H9 (cell line): ENCODE measurements around the gene DEPDC5. TPM values are rescaled to one million over a fixed set of nuclear protein-coding genes. Genes with fewer than 3 reads are reported as not detected.

Source experiments
- DNase-seq: peaks from one replicate; pipeline ENCODE4 v3.0.0-alpha.2; 2017
- H2AFZ ChIP-seq: one replicate; pipeline ENCODE4 v1.6.1; 2013; ENCODE audit warnings: mild to moderate bottlenecking, low read length, control low read depth, moderate library complexity
- H2AK5ac ChIP-seq: 2 replicates; pipeline ENCODE4 v1.6.1; 2013; ENCODE audit warnings: low read length, control low read depth, mixed read lengths; ENCODE audit not compliant: insufficient read length
- H2BK120ac ChIP-seq: one replicate; pipeline ENCODE4 v1.6.1; 2013; ENCODE audit warnings: low read depth, mild to moderate bottlenecking, low read length, control low read depth, inconsistent platforms; ENCODE audit not compliant: poor library complexity, severe bottlenecking
- H2BK12ac ChIP-seq: 2 replicates; pipeline ENCODE4 v1.6.1; 2013; ENCODE audit warnings: low read length, control low read depth, mixed read lengths, low read depth; ENCODE audit not compliant: insufficient read length
- H2BK15ac ChIP-seq: 2 replicates; pipeline ENCODE4 v1.6.1; 2013; ENCODE audit warnings: low read depth, low read length, control low read depth
- H2BK20ac ChIP-seq: one replicate; pipeline ENCODE4 v1.6.1; 2013; ENCODE audit warnings: low read depth, mild to moderate bottlenecking, low read length, control low read depth, inconsistent platforms; ENCODE audit not compliant: poor library complexity, severe bottlenecking
- H2BK5ac ChIP-seq: 2 replicates; pipeline ENCODE4 v1.6.1; 2013; ENCODE audit warnings: low read length, control low read depth, mixed read lengths; ENCODE audit not compliant: insufficient read length
- H3K14ac ChIP-seq: 2 replicates; pipeline ENCODE4 v1.6.1; 2013; ENCODE audit warnings: low read length, control low read depth; ENCODE audit not compliant: insufficient read depth
- H3K18ac ChIP-seq: 2 replicates; pipeline ENCODE4 v1.6.1; 2013; ENCODE audit warnings: low read depth, mild to moderate bottlenecking, mixed read lengths, low read length, control low read depth; ENCODE audit not compliant: insufficient read length
- H3K23ac ChIP-seq: 2 replicates; pipeline ENCODE4 v1.6.1; 2013; ENCODE audit warnings: low read length, control low read depth, mixed read lengths, low read depth; ENCODE audit not compliant: insufficient read length
- H3K23me2 ChIP-seq: 2 replicates; pipeline ENCODE4 v1.6.1; 2013; ENCODE audit warnings: low read depth, mild to moderate bottlenecking, mixed read lengths, low read length, control low read depth; ENCODE audit not compliant: insufficient read length, poor library complexity, severe bottlenecking
- H3K27ac ChIP-seq: 2 replicates; pipeline ENCODE4 v1.5.1; 2013; ENCODE audit warnings: low read length, control low read depth, mixed read lengths, low read depth; ENCODE audit not compliant: insufficient read length
- H3K27me3 ChIP-seq: 2 replicates; pipeline ENCODE4 v1.6.1; 2013; ENCODE audit warnings: low read length, control low read depth, inconsistent platforms; ENCODE audit not compliant: insufficient read depth
- H3K4ac ChIP-seq: 2 replicates; pipeline ENCODE4 v1.6.1; 2013; ENCODE audit warnings: low read depth, mild to moderate bottlenecking, control low read depth, inconsistent platforms, low read length, moderate library complexity
- H3K4me1 ChIP-seq: 2 replicates; pipeline ENCODE4 v1.6.1; 2013; ENCODE audit warnings: low read length, control low read depth, inconsistent platforms; ENCODE audit not compliant: insufficient read depth
- H3K4me2 ChIP-seq: 2 replicates; pipeline ENCODE4 v1.6.1; 2013; ENCODE audit warnings: low read length, control low read depth, mixed read lengths; ENCODE audit not compliant: insufficient read length, insufficient read depth
- H3K56ac ChIP-seq: 2 replicates; pipeline ENCODE4 v1.6.1; 2013; ENCODE audit warnings: low read depth, mild to moderate bottlenecking, mixed read lengths, low read length, control low read depth; ENCODE audit not compliant: insufficient read length
- H3K79me1 ChIP-seq: 2 replicates; pipeline ENCODE4 v1.6.1; 2013; ENCODE audit warnings: low read depth, mild to moderate bottlenecking, moderate library complexity, low read length, control low read depth, inconsistent platforms; ENCODE audit not compliant: insufficient read depth, poor library complexity, severe bottlenecking
- H3K79me2 ChIP-seq: 2 replicates; pipeline ENCODE4 v1.6.1; 2013; ENCODE audit warnings: low read length, control low read depth, inconsistent platforms; ENCODE audit not compliant: insufficient read depth
- H3K9ac ChIP-seq: 2 replicates; pipeline ENCODE4 v1.6.1; 2013; ENCODE audit warnings: low read length, control low read depth, mixed read lengths; ENCODE audit not compliant: insufficient read length; ENCODE audit errors: extremely low read depth
- H3K9me3 ChIP-seq: one replicate; pipeline ENCODE4 v1.6.1; 2013; ENCODE audit warnings: low read depth, low read length, inconsistent platforms; ENCODE audit not compliant: control insufficient read depth
- H3T11ph ChIP-seq: one replicate; pipeline ENCODE4 v1.6.1; 2013; ENCODE audit warnings: mild to moderate bottlenecking, low read length, control low read depth, inconsistent platforms
- H4K20me1 ChIP-seq: one replicate; pipeline ENCODE4 v1.6.1; 2013; ENCODE audit not compliant: control insufficient read depth, insufficient read length, insufficient read depth
- H4K5ac ChIP-seq: 2 replicates; pipeline ENCODE4 v1.6.1; 2013; ENCODE audit warnings: low read depth, mild to moderate bottlenecking, mixed read lengths, low read length, control low read depth; ENCODE audit not compliant: insufficient read length
- H4K8ac ChIP-seq: replicated peaks from 2 replicates; pipeline ENCODE4 v1.6.1; 2013; ENCODE audit warnings: low read length, control low read depth, mixed read lengths, low read depth; ENCODE audit not compliant: insufficient read length
- H4K91ac ChIP-seq: 2 replicates; pipeline ENCODE4 v1.6.1; 2013; ENCODE audit warnings: low read depth, mild to moderate bottlenecking, moderate library complexity, mixed read lengths, low read length, control low read depth; ENCODE audit not compliant: insufficient read length
- H3K27ac Mint-ChIP-seq, 3 experiments: 2 replicates in 2 of 3; 3 replicates in 1 of 3; pipeline ENCODE4 v1.8.0; 2020 to 2021; ENCODE audit warnings: mixed read lengths in 3 of 3, mild to moderate bottlenecking in 1 of 3, moderate library complexity in 1 of 3
- H3K27me3 Mint-ChIP-seq: 2 replicates; pipeline ENCODE4 v1.8.0; 2021; ENCODE audit warnings: low read depth, mild to moderate bottlenecking, moderate library complexity, mixed read lengths
- H3K36me3 Mint-ChIP-seq, 3 experiments: 2 replicates in 2 of 3; 3 replicates in 1 of 3; pipeline ENCODE4 v1.8.0; 2020 to 2021; ENCODE audit warnings: low read depth in 3 of 3, mixed read lengths in 3 of 3; ENCODE audit not compliant: insufficient read depth in 1 of 3
- H3K4me1 Mint-ChIP-seq, 2 experiments: 2 replicates each; pipeline ENCODE4 v1.8.0; 2020; ENCODE audit warnings: mixed read lengths in 2 of 2
- H3K4me3 Mint-ChIP-seq, 2 experiments: 2 replicates in 1 of 2; 3 replicates in 1 of 2; pipeline ENCODE4 v1.8.0; 2020 to 2021; ENCODE audit warnings: mild to moderate bottlenecking in 2 of 2, mixed read lengths in 2 of 2, moderate library complexity in 1 of 2
- H3K9me3 Mint-ChIP-seq, 2 experiments: 2 replicates in 1 of 2; 3 replicates in 1 of 2; pipeline ENCODE4 v1.8.0; 2020; ENCODE audit warnings: mild to moderate bottlenecking in 2 of 2, mixed read lengths in 2 of 2, moderate library complexity in 1 of 2
- CTCF ChIP-seq: fragments of 200-600 bp; sonication (generic); conservative IDR thresholded peaks from 3 replicates; pipeline ENCODE4 v1.8.0; 2021; ENCODE audit warnings: antibody characterized with exemption, mild to moderate bottlenecking
- WGBS: extraction: QIAGEN DNeasy Blood & Tissue Kit; methylation state at CpG from one replicate; pipeline ENCODE4 v1.1.7; 2013; ENCODE audit warnings: missing lambda C conversion rate, low lambda C conversion rate, mixed read lengths; ENCODE audit not compliant: insufficient read length; ENCODE audit errors: extremely low coverage; 5-methylcytosine and 5-hydroxymethylcytosine counted together
- total RNA-seq: library from RNA; stranded (reverse); gene quantifications from 2 replicates; pipeline ENCODE4 v1.2.1, GENCODE V29; 2021

DEPDC5 gene
- total RNA-seq, 1 experiment from 2014 or later: 29.2 TPM

- no peak overlapping the region for H3K27ac ChIP-seq
- H3K23me2 ChIP-seq: no peaks in the 10 kb centered on the region
- no peaks in the 10 kb centered on the region for H4K20me1 ChIP-seq
- no peak overlapping the region for H3K18ac ChIP-seq
- no peak overlapping the region for H3T11ph ChIP-seq
- H3K4ac ChIP-seq: no peak overlapping the region
- no peak overlapping the region for H3K56ac ChIP-seq
- no peak overlapping the region for H2BK15ac ChIP-seq
- H4K91ac ChIP-seq: no peak overlapping the region
- Mint-ChIP-seq H3K4me1 (peaks cover 21 to 30% of the 10 kb centered on the region in 2 experiments), H3K36me3 (peaks cover 5 to 37% (median 21%) of the 10 kb centered on the region in 3 experiments), H3K4me3 (no peak overlapping the region), H3K27ac (no peak overlapping the region), H3K27me3 (no peaks in the 10 kb centered on the region), H3K9me3 (no peaks in the 10 kb centered on the region)
- H3K79me2 ChIP-seq: no peaks in the 10 kb centered on the region
- no CpG with 5 or more reads among the region's 6 CpGs for WGBS
- no peaks in the 10 kb centered on the region for H3K9me3 ChIP-seq
- H2BK120ac ChIP-seq: no peak overlapping the region
- no peak overlapping the region for H2BK20ac ChIP-seq
- H2BK12ac ChIP-seq: no peak overlapping the region
- no peak overlapping the region for H3K23ac ChIP-seq
- no peak for TF ChIP-seq CTCF
- H3K4me1 ChIP-seq: peaks cover 10% of the 10 kb centered on the region; the same call in 1 of the 2 replicates
- no peak overlapping the region for H3K9ac ChIP-seq
- no peak overlapping the region for H3K14ac ChIP-seq
- no peaks in the 10 kb centered on the region for H3K27me3 ChIP-seq
- no peak overlapping the region for H2BK5ac ChIP-seq
- no peak overlapping the region for H3K4me2 ChIP-seq
- no peak overlapping the region for H2AK5ac ChIP-seq
- no peak overlapping the region for H2AFZ ChIP-seq
- no peaks in the 10 kb centered on the region for H3K79me1 ChIP-seq
- no peak overlapping the region for H4K8ac ChIP-seq
- no peak overlapping the region for H4K5ac ChIP-seq
- DNase-seq: no peak
Observed at GRCh38 chr22:31870890-31871289, 117.1 kb downstream of the DEPDC5 start.
